Ishikawa (cell line): Measurements from ENCODE around the gene ITLN2.

Experiments
- CEBPB ChIP-seq: IDR thresholded peaks from 2 replicates; pipeline ENCODE4 v1.6.1; 2012
- RAD21 ChIP-seq: IDR thresholded peaks from 2 replicates; pipeline ENCODE4 v1.6.1; 2012; ENCODE audit warnings: low read depth
- TAF1 ChIP-seq: IDR thresholded peaks from 2 replicates; pipeline ENCODE4 v1.6.1; 2012; ENCODE audit warnings: low read depth, mild to moderate bottlenecking
- ZBTB7A ChIP-seq: IDR thresholded peaks from 2 replicates; pipeline ENCODE4 v1.6.1; 2012; ENCODE audit warnings: low read depth
- TF ChIP-seq, protein P1 (sequence below): IDR thresholded peaks from 2 replicates; pipeline ENCODE4 v1.6.1; 2012; ENCODE audit warnings: low read depth, mild to moderate bottlenecking

DNA sequence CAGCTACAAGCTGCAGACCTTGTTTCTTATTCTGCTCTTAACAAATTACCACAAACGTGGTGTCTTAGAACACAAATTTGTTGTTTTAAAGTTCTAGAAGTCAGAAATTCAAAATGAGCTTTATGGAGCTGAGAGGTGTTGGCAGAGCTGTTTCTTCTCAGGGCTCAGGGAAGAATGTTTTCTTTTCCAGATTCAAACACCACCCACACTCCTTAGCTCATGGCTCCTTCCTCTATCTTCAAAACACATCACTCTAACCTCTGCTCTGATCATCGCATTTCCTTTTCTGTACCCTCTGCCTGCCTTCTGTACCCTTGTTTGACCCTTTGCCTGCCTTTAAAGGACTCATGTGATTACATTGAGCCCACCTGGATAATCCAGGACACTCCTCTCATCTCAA lies 42.7 kb downstream of the ITLN2 start:
- TF ChIP-seq RAD21 (no peak), TAF1 (no peak), CEBPB (no peak), ZBTB7A (no peak)
- TF ChIP-seq, protein P1, sequence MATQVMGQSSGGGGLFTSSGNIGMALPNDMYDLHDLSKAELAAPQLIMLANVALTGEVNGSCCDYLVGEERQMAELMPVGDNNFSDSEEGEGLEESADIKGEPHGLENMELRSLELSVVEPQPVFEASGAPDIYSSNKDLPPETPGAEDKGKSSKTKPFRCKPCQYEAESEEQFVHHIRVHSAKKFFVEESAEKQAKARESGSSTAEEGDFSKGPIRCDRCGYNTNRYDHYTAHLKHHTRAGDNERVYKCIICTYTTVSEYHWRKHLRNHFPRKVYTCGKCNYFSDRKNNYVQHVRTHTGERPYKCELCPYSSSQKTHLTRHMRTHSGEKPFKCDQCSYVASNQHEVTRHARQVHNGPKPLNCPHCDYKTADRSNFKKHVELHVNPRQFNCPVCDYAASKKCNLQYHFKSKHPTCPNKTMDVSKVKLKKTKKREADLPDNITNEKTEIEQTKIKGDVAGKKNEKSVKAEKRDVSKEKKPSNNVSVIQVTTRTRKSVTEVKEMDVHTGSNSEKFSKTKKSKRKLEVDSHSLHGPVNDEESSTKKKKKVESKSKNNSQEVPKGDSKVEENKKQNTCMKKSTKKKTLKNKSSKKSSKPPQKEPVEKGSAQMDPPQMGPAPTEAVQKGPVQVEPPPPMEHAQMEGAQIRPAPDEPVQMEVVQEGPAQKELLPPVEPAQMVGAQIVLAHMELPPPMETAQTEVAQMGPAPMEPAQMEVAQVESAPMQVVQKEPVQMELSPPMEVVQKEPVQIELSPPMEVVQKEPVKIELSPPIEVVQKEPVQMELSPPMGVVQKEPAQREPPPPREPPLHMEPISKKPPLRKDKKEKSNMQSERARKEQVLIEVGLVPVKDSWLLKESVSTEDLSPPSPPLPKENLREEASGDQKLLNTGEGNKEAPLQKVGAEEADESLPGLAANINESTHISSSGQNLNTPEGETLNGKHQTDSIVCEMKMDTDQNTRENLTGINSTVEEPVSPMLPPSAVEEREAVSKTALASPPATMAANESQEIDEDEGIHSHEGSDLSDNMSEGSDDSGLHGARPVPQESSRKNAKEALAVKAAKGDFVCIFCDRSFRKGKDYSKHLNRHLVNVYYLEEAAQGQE, result no peak
